DOHH2 (cell line): ENCODE data around the gene ANKRD33.

ENCODE experiments used
- H3F3A ChIP-seq: fragments of 200-600 bp; sonication (generic), shearing (Covaris generic); 2 replicates; pipeline ENCODE4 v1.6.0; 2016; ENCODE audit warnings: antibody characterized with exemption, mild to moderate bottlenecking; ENCODE audit not compliant: control insufficient read depth, insufficient read depth
- H3K27ac ChIP-seq: fragments of 200-600 bp; sonication (generic); 2 replicates; pipeline ENCODE4 v1.5.1; 2014; ENCODE audit warnings: low read depth, mild to moderate bottlenecking, low read length, moderate library complexity
- H3K27me3 ChIP-seq: fragments of 200-600 bp; sonication (generic); 2 replicates; pipeline ENCODE4 v1.6.1; 2014; ENCODE audit warnings: mild to moderate bottlenecking, low read length, mixed read lengths; ENCODE audit not compliant: control insufficient read depth
- H3K36me3 ChIP-seq: fragments of 200-600 bp; sonication (generic); 2 replicates; pipeline ENCODE4 v1.6.1; 2014; ENCODE audit warnings: mild to moderate bottlenecking, low read length, moderate library complexity, mixed read lengths; ENCODE audit not compliant: control insufficient read depth
- H3K4me1 ChIP-seq: fragments of 200-600 bp; sonication (generic); 2 replicates; pipeline ENCODE4 v1.6.1; 2014; ENCODE audit warnings: mild to moderate bottlenecking, low read length, mixed read lengths; ENCODE audit not compliant: control insufficient read depth
- H3K4me2 ChIP-seq: fragments of 200-600 bp; sonication (generic); 2 replicates; pipeline ENCODE4 v1.6.0; 2014; ENCODE audit warnings: mild to moderate bottlenecking, low read length, moderate library complexity
- H3K4me3 ChIP-seq: fragments of 200-600 bp; sonication (generic); 2 replicates; pipeline ENCODE4 v1.5.1; 2014; ENCODE audit warnings: mild to moderate bottlenecking, low read length, mixed read lengths
- H3K79me2 ChIP-seq: fragments of 200-600 bp; sonication (generic); 2 replicates; pipeline ENCODE4 v1.6.1; 2014; ENCODE audit warnings: mild to moderate bottlenecking, low read length, mixed read lengths; ENCODE audit not compliant: control insufficient read depth
- H3K9me2 ChIP-seq: fragments of 200-600 bp; sonication (generic); replicated peaks from 2 replicates; pipeline ENCODE4 v1.6.1; 2014; ENCODE audit warnings: mild to moderate bottlenecking, low read length, mixed read lengths; ENCODE audit not compliant: control insufficient read depth
- H3K9me3 ChIP-seq: fragments of 200-600 bp; sonication (generic); 2 replicates; pipeline ENCODE4 v1.6.1; 2014; ENCODE audit warnings: antibody characterized with exemption, low read length, mixed read lengths; ENCODE audit not compliant: control insufficient read depth, insufficient read depth
- H4K20me1 ChIP-seq: fragments of 200-600 bp; sonication (generic); 2 replicates; pipeline ENCODE4 v1.6.0; 2014; ENCODE audit warnings: low read depth, mild to moderate bottlenecking, antibody characterized with exemption, low read length, moderate library complexity; ENCODE audit not compliant: control insufficient read depth, insufficient read depth
- EZH2phosphoT487 ChIP-seq: fragments of 200-600 bp; sonication (generic); IDR thresholded peaks from 2 replicates; pipeline ENCODE4 v1.6.1; 2017; ENCODE audit warnings: borderline replicate concordance, mild to moderate bottlenecking, antibody characterized with exemption, low read length, moderate library complexity, mixed read lengths
- TF ChIP-seq, protein P1 (sequence below): fragments of 200-600 bp; sonication (generic); IDR thresholded peaks from one replicate; pipeline ENCODE4 v1.5.1; 2014; ENCODE audit warnings: antibody characterized with exemption, mild to moderate bottlenecking, low read depth, low read length; ENCODE audit not compliant: poor library complexity, severe bottlenecking

ANKRD33 gene

DNA sequence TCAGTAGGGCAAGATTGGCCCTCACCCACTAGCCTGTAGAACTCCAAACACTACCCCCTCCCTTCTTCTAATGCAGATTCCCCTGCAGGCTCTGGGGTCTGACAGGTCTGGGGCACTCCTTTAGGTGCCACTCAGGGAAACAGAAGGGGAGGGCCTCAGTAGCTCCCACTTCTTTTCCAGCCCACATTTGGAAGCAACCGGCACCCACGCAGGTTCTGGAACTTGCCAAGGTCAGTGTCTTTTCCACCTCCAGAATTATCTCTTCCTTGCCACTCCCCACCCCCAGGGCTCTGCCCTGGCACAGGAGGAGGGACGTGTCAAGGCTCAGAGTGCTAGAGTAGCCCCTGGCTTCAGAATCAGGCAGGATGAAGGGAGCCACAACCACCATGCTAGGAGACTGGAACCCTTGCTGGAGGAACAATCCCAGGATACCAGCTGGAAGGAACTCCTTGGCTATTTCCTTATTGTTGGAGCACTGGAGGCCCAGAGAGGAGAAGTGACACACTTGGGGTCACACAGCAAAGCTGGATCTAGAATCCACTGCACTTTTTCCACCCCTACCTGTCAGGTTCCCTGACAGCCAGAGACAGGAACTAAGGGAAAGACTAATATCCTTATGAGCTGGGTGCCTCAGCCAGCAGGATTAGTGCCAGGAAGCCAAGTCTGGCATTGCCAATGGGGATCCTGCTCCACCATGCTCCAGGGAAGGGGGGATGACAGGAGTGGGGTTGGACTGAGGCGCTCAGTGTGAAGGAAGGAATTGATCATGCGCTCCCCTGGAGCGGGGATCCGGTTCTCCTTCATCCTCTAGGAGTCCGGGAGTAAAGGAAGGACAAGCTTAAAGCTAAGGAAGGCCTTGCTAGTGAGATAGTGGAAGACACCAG lies 37.6 kb upstream of the ANKRD33 start:
- Histone ChIP-seq H3K4me3 (no peak overlapping the region), H3K4me1 (no peaks in the 10 kb centered on the region), H3K79me2 (no peaks in the 10 kb centered on the region), H3K36me3 (no peaks in the 10 kb centered on the region), H3F3A (no peaks in the 10 kb centered on the region), H3K9me3 (no peaks in the 10 kb centered on the region), H3K4me2 (no peak overlapping the region), H3K27me3 (peaks cover 11% of the 10 kb centered on the region), H3K27ac (no peak overlapping the region), H4K20me1 (no peaks in the 10 kb centered on the region), H3K9me2 (no peaks in the 10 kb centered on the region)
- TF ChIP-seq EZH2phosphoT487, result no peak
- TF ChIP-seq, protein P1, sequence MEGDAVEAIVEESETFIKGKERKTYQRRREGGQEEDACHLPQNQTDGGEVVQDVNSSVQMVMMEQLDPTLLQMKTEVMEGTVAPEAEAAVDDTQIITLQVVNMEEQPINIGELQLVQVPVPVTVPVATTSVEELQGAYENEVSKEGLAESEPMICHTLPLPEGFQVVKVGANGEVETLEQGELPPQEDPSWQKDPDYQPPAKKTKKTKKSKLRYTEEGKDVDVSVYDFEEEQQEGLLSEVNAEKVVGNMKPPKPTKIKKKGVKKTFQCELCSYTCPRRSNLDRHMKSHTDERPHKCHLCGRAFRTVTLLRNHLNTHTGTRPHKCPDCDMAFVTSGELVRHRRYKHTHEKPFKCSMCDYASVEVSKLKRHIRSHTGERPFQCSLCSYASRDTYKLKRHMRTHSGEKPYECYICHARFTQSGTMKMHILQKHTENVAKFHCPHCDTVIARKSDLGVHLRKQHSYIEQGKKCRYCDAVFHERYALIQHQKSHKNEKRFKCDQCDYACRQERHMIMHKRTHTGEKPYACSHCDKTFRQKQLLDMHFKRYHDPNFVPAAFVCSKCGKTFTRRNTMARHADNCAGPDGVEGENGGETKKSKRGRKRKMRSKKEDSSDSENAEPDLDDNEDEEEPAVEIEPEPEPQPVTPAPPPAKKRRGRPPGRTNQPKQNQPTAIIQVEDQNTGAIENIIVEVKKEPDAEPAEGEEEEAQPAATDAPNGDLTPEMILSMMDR, result no peak

DNA sequence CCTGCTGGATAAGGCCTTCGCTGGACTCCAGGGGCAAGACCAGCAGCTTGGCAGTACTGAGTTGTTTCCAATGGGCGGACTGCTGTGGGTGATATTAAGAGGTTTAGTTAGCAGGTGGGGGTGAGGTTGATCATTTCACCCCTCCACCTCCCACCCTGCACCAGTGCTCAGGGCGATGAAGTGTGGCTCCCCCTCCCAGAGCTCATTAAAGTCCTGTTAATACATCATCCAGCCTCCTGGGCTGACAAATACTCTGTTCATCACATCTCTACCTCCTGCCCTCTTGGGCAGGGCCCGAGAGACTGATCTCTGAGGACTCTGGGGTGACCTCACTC lies 37.0 kb upstream of the ANKRD33 start:
- Histone ChIP-seq H3K27ac (no peak overlapping the region), H3K27me3 (peaks cover 9% of the 10 kb centered on the region), H3K4me2 (no peak overlapping the region), H3K36me3 (no peaks in the 10 kb centered on the region), H3F3A (no peaks in the 10 kb centered on the region), H3K9me2 (no peaks in the 10 kb centered on the region), H4K20me1 (no peaks in the 10 kb centered on the region), H3K79me2 (no peaks in the 10 kb centered on the region), H3K4me3 (no peak overlapping the region), H3K4me1 (no peaks in the 10 kb centered on the region), H3K9me3 (no peaks in the 10 kb centered on the region)
- no peak for TF ChIP-seq EZH2phosphoT487
- TF ChIP-seq, protein P1, result no peak

- Histone ChIP-seq H3K4me1 (no peaks in the 10 kb centered on the region), H3K4me3 (no peak overlapping the region), H3K9me3 (no peaks in the 10 kb centered on the region), H4K20me1 (no peaks in the 10 kb centered on the region), H3K27me3 (peaks cover 9% of the 10 kb centered on the region), H3K27ac (no peak overlapping the region), H3K4me2 (no peak overlapping the region), H3F3A (no peaks in the 10 kb centered on the region), H3K36me3 (no peaks in the 10 kb centered on the region), H3K79me2 (no peaks in the 10 kb centered on the region), H3K9me2 (no peaks in the 10 kb centered on the region)
- no peak for TF ChIP-seq EZH2phosphoT487
- TF ChIP-seq, protein P1, result no peak
Observed at GRCh38 chr12:51851413-51852124, 36.3 kb upstream of the ANKRD33 start.
